Measurements from ENCODE around the gene BUD31. TPM values are rescaled to one million over a fixed set of nuclear protein-coding genes. Genes with fewer than 3 reads are reported as not detected.

The BUD31 gene
- total and polyA plus RNA-seq, 2 experiments from 2014 or later: 77.1 to 247 TPM

- DNase-seq (ENCODE audit: low spot score): no peak
- peaks cover 21% of the 10 kb centered on the region for H3K4me1 ChIP-seq (ENCODE audit: insufficient read depth)
- Mint-ChIP-seq H3K27me3 (ENCODE audit: insufficient read depth, low read depth, poor library complexity) (peaks cover 6% of the 10 kb centered on the region), H3K9me3 (no peaks in the 10 kb centered on the region), H3K4me3 (peak overlapping the region; percentile 95), H3K4me1 (peaks cover 21% of the 10 kb centered on the region), H3K27ac (peak overlapping the region; percentile 100), H3K36me3 (ENCODE audit: low read depth) (peaks cover 60% of the 10 kb centered on the region)
- H3K27me3 ChIP-seq (ENCODE audit: insufficient read depth): no peaks in the 10 kb centered on the region
- H3K27ac ChIP-seq (ENCODE audit: low read depth): peak overlapping the region; percentile 88
- H4K20me1 ChIP-seq (replicated peaks; ENCODE audit: insufficient read depth): peaks cover 53% of the 10 kb centered on the region
- H3F3A ChIP-seq (replicated peaks; ENCODE audit: low read depth): peaks cover 33% of the 10 kb centered on the region
- peak overlapping the region; percentile 90 for H3K4me2 ChIP-seq
- peaks cover 33% of the 10 kb centered on the region for H3K36me3 ChIP-seq (ENCODE audit: insufficient read depth)
- ATAC-seq: no peak
- H2AFZ ChIP-seq: no peak overlapping the region
- no peak for TF ChIP-seq NANOG (IDR thresholded peaks at IDR 0.05; ENCODE audit: borderline replicate concordance)
- TF ChIP-seq JUNB (IDR thresholded peaks at IDR 0.05; ENCODE audit: unreplicated experiment): no peak
- TF ChIP-seq ZNF462 (CRISPR knock-in tag; IDR thresholded peaks at IDR 0.05): no peak
- no peak for TF ChIP-seq ZNF331 (CRISPR knock-in tag; IDR thresholded peaks at IDR 0.05; ENCODE audit: low read depth)
- TF ChIP-seq REST (IDR thresholded peaks at IDR 0.05; ENCODE audit: unreplicated experiment): no peak
- TF ChIP-seq EZH2 (IDR thresholded peaks at IDR 0.05; ENCODE audit: low read depth, unreplicated experiment): no peak
- no peak for TF ChIP-seq POLR2AphosphoS5 (IDR thresholded peaks at IDR 0.05; ENCODE audit: low read depth)
- TF ChIP-seq ETS1 (IDR thresholded peaks at IDR 0.05): no peak
- TF ChIP-seq, protein P1, sequence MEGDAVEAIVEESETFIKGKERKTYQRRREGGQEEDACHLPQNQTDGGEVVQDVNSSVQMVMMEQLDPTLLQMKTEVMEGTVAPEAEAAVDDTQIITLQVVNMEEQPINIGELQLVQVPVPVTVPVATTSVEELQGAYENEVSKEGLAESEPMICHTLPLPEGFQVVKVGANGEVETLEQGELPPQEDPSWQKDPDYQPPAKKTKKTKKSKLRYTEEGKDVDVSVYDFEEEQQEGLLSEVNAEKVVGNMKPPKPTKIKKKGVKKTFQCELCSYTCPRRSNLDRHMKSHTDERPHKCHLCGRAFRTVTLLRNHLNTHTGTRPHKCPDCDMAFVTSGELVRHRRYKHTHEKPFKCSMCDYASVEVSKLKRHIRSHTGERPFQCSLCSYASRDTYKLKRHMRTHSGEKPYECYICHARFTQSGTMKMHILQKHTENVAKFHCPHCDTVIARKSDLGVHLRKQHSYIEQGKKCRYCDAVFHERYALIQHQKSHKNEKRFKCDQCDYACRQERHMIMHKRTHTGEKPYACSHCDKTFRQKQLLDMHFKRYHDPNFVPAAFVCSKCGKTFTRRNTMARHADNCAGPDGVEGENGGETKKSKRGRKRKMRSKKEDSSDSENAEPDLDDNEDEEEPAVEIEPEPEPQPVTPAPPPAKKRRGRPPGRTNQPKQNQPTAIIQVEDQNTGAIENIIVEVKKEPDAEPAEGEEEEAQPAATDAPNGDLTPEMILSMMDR (conservative IDR thresholded peaks at IDR 0.05; ENCODE audit: low read depth in 2 of 2): no peak
- TF ChIP-seq EZH2phosphoT487 (IDR thresholded peaks at IDR 0.05; ENCODE audit: unreplicated experiment): no peak
- no peak for TF ChIP-seq STAT1 (IDR thresholded peaks at IDR 0.05; ENCODE audit: unreplicated experiment)
- TF ChIP-seq ZNF114 (CRISPR knock-in tag; IDR thresholded peaks at IDR 0.05): no peak
- TF ChIP-seq CREB1 (CRISPR knock-in tag; IDR thresholded peaks at IDR 0.05; ENCODE audit: low read depth): no peak
- H3K4me3 ChIP-seq: peak overlapping the region; percentile 88
- no peaks in the 10 kb centered on the region for H3K9me2 ChIP-seq (ENCODE audit: insufficient read depth)
- H3K79me2 ChIP-seq (replicated peaks; ENCODE audit: insufficient read depth): peaks cover 67% of the 10 kb centered on the region
Observed at GRCh38 chr7:99409192-99409572, 413 bp downstream of the BUD31 start.
